GM23248 (cell line): ENCODE results near the gene MGST2. TPM values are rescaled to one million over a fixed set of nuclear protein-coding genes. Genes with fewer than 3 reads are reported as not detected.
"Not testable (repeated sequence)": the region's sequence is repeated elsewhere in the genome, so short reads cannot be mapped to it uniquely, and the experiment has no call there.

Experiments
- DNase-seq: peaks from one replicate; pipeline ENCODE4 v3.0.0-alpha.2; 2015
- H2AFZ ChIP-seq: fragments of 200-600 bp; sonication (generic); 2 replicates; pipeline ENCODE4 v1.6.1; 2016; ENCODE audit warnings: antibody characterized with exemption
- H3F3A ChIP-seq: fragments of 200-600 bp; sonication (generic); 2 replicates; pipeline ENCODE4 v1.6.1; 2016; ENCODE audit warnings: mild to moderate bottlenecking, antibody characterized with exemption, mixed run types; ENCODE audit not compliant: insufficient read depth
- H3K27ac ChIP-seq: fragments of 200-600 bp; sonication (generic); 2 replicates; pipeline ENCODE4 v1.5.1; 2016; ENCODE audit warnings: mild to moderate bottlenecking
- H3K27me3 ChIP-seq: fragments of 200-600 bp; sonication (generic); replicated peaks from 2 replicates; pipeline ENCODE4 v1.6.1; 2016; ENCODE audit warnings: mild to moderate bottlenecking; ENCODE audit not compliant: insufficient read depth
- H3K36me3 ChIP-seq: fragments of 200-600 bp; sonication (generic); 2 replicates; pipeline ENCODE4 v1.6.1; 2016; ENCODE audit warnings: low read depth, mild to moderate bottlenecking
- H3K4me1 ChIP-seq: fragments of 200-600 bp; sonication (generic); 2 replicates; pipeline ENCODE4 v1.6.1; 2016; ENCODE audit warnings: mild to moderate bottlenecking; ENCODE audit not compliant: insufficient read depth
- H3K4me2 ChIP-seq: fragments of 200-600 bp; sonication (generic); one replicate; pipeline ENCODE4 v1.6.1; 2016; ENCODE audit warnings: mild to moderate bottlenecking; ENCODE audit not compliant: unreplicated experiment
- H3K4me3 ChIP-seq: fragments of 200-600 bp; sonication (generic); 2 replicates; pipeline ENCODE4 v1.5.1; 2016; ENCODE audit warnings: mild to moderate bottlenecking
- H3K79me2 ChIP-seq: fragments of 200-600 bp; sonication (generic); 2 replicates; pipeline ENCODE4 v1.6.1; 2016; ENCODE audit warnings: mild to moderate bottlenecking; ENCODE audit not compliant: insufficient read depth
- H3K9ac ChIP-seq: fragments of 200-600 bp; sonication (generic); 2 replicates; pipeline ENCODE4 v1.6.1; 2016; ENCODE audit warnings: mild to moderate bottlenecking
- H3K9me2 ChIP-seq: fragments of 200-600 bp; sonication (generic); 2 replicates; pipeline ENCODE4 v1.6.1; 2016; ENCODE audit warnings: mixed run types, mild to moderate bottlenecking, moderate library complexity; ENCODE audit not compliant: insufficient read depth
- H3K9me3 ChIP-seq: fragments of 200-600 bp; sonication (generic); one replicate; pipeline ENCODE4 v1.6.1; 2017; ENCODE audit warnings: low read depth
- H4K20me1 ChIP-seq: fragments of 200-600 bp; sonication (generic); 2 replicates; pipeline ENCODE4 v1.6.0; 2016; ENCODE audit not compliant: insufficient read depth
- EZH2 ChIP-seq: fragments of 200-600 bp; sonication (generic); IDR thresholded peaks from 2 replicates; pipeline ENCODE4 v1.6.1; 2018; ENCODE audit warnings: antibody characterized with exemption, mild to moderate bottlenecking; ENCODE audit not compliant: insufficient read depth, poor library complexity, severe bottlenecking
- EZH2phosphoT487 ChIP-seq: fragments of 200-600 bp; sonication (generic); IDR thresholded peaks from 2 replicates; pipeline ENCODE4 v1.6.1; 2018; ENCODE audit warnings: antibody characterized with exemption, moderate library complexity, mild to moderate bottlenecking, low read depth; ENCODE audit not compliant: insufficient read depth
- WGBS, 2 experiments: methylation state at CpG; one replicate each; pipeline ENCODE4 v1.1.6; 2015 to 2017; ENCODE audit warnings: low lambda C conversion rate in 2 of 2, low coverage in 1 of 2; ENCODE audit errors: missing lambda C conversion rate in 2 of 2; 5-methylcytosine and 5-hydroxymethylcytosine counted together
- in situ Hi-C: fragments of 300-500 bp; cut with MboI; formaldehyde crosslinking; loops from 2 replicates; pipeline ENCODE4 v1.15.0; 2020
- polyA plus RNA-seq: library from polyadenylated mRNA; unstranded; fragments of >200 nt; fragmentation: Nextera tagmentation; extraction: Ambion mirVana; gene quantifications from 2 replicates; pipeline ENCODE4 v1.2.1, GENCODE V29; 2016
- total RNA-seq: library from RNA; depleted of rRNA; stranded (reverse); fragments of >200 nt; shearing (Covaris generic); gene quantifications from 2 replicates; pipeline ENCODE4 v1.2.3, GENCODE V29; 2014

MGST2 gene
- total and polyA plus RNA-seq, 2 experiments from 2014 or later, result 7.5 to 17.9 TPM

DNA sequence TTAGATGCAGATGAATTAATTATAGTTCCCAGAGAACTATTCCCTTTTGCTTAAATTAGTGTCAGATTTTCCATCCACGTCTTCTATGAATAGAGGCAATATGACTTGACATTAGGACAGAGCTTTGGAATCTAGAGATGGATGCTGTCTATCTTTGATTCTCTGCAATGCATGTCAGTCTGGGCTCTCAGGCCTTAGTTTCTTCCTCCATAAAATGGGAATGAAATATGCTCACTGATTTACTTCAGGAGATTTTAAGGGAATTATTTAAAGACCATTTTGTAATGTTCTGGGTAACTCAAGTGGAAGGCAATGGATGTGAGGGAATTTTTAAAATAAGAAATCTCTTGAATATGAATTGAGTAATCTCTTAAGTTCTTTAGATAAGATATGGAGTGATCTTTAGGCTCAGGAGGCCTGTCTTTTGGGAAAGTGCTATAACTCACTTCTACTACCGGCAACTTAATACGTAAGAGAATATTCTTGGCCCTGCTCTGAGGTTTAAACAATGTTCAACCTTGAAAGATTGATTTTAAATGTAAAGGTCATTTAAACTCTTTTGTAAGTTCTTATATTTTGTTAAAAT lies 29.0 kb downstream of the MGST2 start:
- DNase-seq, result no peak
- Histone ChIP-seq H3K27me3 (no peaks in the 10 kb centered on the region), H3F3A (no peaks in the 10 kb centered on the region), H3K27ac (no peak overlapping the region), H3K9me3 (no peaks in the 10 kb centered on the region), H4K20me1 (no peaks in the 10 kb centered on the region), H3K4me2 (no peak overlapping the region), H3K9me2 (no peaks in the 10 kb centered on the region), H3K9ac (no peak overlapping the region), H3K4me3 (no peak overlapping the region), H3K79me2 (no peaks in the 10 kb centered on the region), H3K36me3 (no peaks in the 10 kb centered on the region), H3K4me1 (no peaks in the 10 kb centered on the region), H2AFZ (no peak overlapping the region)
- in situ Hi-C loops, result no loop called here
- TF ChIP-seq EZH2phosphoT487 (no peak), EZH2 (no peak)
- 77 to 80% methylated on average over 3 of the region's 3 CpGs for WGBS, 2 experiments

DNA sequence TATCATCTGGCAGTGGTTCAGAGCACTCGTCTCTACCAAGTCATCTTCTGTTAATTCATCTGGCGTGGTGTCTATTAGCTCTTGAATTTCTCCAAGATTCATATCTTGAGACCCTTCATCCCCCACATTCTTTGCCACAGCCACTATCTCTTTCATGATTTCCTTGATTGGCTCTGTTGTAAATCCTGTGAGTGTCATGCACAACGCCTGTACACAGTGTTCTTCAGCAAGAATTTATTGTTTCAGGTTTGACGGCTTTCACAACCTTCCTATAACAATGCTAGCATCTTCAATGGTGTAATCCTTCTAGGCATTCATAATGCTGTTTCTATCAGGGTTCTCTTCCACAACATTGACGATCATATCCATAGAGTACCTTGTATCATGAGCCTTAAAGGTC lies 30.9 kb downstream of the MGST2 start:
- Histone ChIP-seq H3K27me3 (no peaks in the 10 kb centered on the region), H3K9me3 (no peaks in the 10 kb centered on the region), H3K9ac (no peak overlapping the region), H4K20me1 (no peaks in the 10 kb centered on the region), H3K4me3 (no peak overlapping the region), H3K27ac (no peak overlapping the region), H3K4me2 (no peak overlapping the region), H3K79me2 (no peaks in the 10 kb centered on the region), H3F3A (no peaks in the 10 kb centered on the region), H3K36me3 (no peaks in the 10 kb centered on the region), H3K9me2 (no peaks in the 10 kb centered on the region), H3K4me1 (no peaks in the 10 kb centered on the region), H2AFZ (no peak overlapping the region)
- 89 to 90% methylated on average over 5 of the region's 5 CpGs for WGBS, 2 experiments
- in situ Hi-C loops, result no loop called here
- TF ChIP-seq EZH2phosphoT487 (no peak), EZH2 (no peak)
- DNase-seq, result no peak

DNA sequence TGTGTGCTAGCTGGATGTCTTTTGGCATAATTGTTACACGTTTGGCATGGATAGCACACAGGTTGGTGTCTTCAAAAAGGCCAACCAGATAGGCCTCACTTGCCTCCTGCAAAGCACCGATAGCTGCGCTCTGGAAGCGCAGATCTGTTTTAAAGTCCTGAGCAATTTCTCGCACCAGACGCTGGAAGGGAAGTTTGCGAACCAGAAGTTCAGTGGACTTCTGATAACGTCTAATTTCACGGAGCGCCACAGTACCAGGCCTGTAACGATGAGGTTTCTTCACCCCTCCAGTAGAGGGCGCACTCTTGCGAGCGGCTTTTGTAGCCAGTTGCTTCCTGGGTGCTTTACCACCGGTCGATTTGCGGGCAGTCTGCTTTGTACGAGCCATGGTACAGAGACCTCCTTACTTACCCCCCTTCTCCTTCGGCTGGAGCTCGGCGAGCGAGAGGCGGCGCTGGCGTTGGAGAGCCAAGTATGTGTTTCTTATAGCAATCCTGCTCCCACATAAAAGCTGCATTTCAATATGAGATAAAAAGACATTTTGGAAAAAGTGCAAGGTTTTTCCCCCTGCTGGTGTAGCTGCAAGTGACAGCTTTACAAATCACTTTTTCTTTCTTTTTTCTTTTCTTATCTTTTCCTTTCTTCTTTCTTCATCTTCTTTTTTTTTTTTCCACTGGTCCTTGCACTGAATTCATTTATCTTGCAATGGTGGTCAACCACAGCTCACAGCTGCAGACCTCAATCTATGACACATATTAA lies 32.7 kb downstream of the MGST2 start:
- H3K4me3 ChIP-seq, H3K27me3 ChIP-seq, H3K9ac ChIP-seq, H3K79me2 ChIP-seq, H3K4me1 ChIP-seq, H3K9me2 ChIP-seq, in situ Hi-C loops, H3K36me3 ChIP-seq, H3K9me3 ChIP-seq, H4K20me1 ChIP-seq, H3F3A ChIP-seq, H3K4me2 ChIP-seq, H2AFZ ChIP-seq, DNase-seq, H3K27ac ChIP-seq: not testable (repeated sequence)
- 91 to 97% methylated on average over 15 to 20 of the region's 25 CpGs for WGBS, 2 experiments

DNA sequence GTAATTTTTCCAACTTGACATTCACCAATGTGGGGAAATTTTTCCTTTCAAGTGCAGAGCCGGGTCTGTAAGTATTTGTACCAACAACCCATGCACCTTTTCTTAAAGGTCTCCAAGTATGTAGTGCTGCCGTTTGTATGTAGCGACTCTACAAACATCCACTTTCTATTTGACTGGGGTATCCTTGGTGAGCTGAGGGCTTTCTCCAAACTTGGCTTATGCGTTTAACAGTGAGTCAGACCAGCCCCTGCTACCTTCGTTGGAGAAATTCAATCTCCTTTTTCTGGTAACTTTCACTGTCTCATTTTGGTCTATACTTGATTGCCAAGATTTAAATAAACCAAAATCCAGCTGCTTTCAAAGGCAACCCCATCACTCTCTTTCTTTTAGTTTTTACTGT lies 34.9 kb downstream of the MGST2 start:
- no peak overlapping the region for H2AFZ ChIP-seq
- H3K4me3 ChIP-seq, result no peak overlapping the region
- in situ Hi-C loops, result no loop called here
- TF ChIP-seq EZH2phosphoT487, result no peak
- no peak for TF ChIP-seq EZH2
- H3K9ac ChIP-seq, result no peak overlapping the region
- no peaks in the 10 kb centered on the region for H3F3A ChIP-seq
- no peaks in the 10 kb centered on the region for H4K20me1 ChIP-seq
- H3K4me1 ChIP-seq, result no peaks in the 10 kb centered on the region
- H3K27ac ChIP-seq, result no peak overlapping the region
- no peaks in the 10 kb centered on the region for H3K79me2 ChIP-seq
- no peak overlapping the region for H3K4me2 ChIP-seq
- no peaks in the 10 kb centered on the region for H3K9me2 ChIP-seq
- no peaks in the 10 kb centered on the region for H3K36me3 ChIP-seq
- DNase-seq, result no peak
- no peaks in the 10 kb centered on the region for H3K27me3 ChIP-seq
- H3K9me3 ChIP-seq, result no peaks in the 10 kb centered on the region
- WGBS, 2 experiments, result 78 to 82% methylated on average over 5 of the region's 5 CpGs
